Limb (tissue), 2 donors: Measurements from ENCODE around the gene SLC2A13.
"Not testable (repeated sequence)": the region's sequence is repeated elsewhere in the genome, so short reads cannot be mapped to it uniquely, and the experiment has no call there.

Source experiments
- DNase-seq, 2 donors: peaks; one replicate each; pipeline ENCODE4 v3.0.0-alpha.2; 2016; ENCODE audit errors: extremely low spot score in 2 of 2

Gene SLC2A13

DNA sequence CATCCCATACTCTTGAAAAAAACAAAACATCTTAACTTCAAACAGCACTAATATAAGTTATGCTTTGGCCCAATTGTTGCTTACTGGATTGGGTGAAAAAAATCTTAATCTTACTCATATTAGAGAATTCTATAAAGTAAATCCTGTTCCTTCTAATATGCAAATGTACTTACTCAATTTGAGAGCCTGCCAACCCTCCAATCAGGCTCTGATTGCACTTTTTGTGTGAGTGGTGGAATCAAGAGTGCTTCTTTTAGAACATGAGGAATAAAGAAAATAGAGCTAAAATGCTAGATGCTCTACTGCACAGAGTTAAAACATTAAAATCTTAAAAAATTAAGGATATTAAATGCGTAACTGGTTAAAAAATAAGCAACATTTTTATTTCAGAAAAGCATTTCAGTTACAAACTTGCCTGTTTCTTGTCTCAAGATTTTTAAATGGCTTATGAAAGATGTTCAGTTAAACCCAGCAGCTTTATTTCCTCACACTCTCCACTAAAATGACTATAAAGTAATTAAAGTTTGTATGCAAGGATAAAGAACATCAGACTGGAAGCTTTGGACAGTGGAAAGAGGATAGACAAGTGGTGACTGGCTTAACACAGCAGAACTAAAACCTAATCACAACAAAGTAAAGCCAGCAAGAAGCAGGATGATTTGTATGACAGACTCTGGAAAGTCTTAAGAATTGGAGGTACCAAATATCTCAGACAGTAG, 177.5 kb downstream of the SLC2A13 start:
- no peak for DNase-seq

DNA sequence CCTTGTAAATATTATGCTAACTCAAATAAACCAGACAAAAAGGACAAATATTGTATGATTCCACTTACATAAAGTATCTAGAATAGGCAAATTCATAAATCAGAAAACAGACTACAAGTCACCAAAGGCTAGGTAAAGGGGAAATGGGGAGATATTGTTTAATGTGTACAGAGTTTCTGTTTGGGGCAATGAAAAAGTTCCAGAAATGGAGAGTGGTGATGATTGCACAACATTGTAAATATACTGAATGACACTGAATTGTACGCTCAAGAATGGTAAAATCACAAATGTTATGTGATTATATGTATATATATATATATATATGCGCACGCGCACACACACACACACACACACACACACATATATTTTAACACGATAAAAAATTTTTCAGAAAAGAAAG, 182.5 kb downstream of the SLC2A13 start:
- DNase-seq: no peak

DNA sequence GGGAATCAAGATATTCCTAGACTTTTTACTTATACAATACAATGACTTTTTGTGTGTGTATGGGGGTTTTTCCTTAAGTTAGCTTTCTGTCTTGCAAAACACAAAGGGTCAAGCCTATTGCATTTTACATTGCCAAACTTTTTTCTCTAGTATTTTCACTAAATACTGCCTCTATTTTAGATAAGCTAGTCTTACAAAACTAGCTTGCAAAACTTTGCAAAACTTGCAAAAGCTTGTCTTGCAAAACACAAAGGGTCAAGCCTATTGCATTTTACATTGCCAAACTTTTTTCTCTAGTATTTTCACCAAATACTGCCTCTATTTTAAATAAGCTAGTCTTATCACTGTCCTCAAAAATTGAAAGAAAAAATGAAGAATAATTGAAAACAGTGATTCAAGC, 183.3 kb downstream of the SLC2A13 start:
- not testable (repeated sequence) for DNase-seq

DNA sequence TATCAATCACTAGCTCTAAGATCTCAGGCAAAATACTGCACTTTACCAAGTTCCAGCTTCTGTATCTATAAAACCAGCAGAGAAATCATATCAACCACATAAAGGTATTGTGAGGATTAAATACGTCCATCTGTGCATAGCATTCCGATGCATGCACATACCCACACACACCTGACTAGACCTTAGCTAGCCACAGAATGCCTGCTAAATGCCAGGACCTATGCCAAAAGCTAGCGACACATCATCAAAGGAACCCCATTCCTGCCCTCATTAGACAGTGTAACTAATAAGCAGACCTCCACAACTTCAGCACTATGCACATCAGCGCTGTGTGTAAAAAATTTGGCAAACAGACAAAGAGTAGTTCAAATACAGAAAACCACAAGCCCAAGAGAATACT, 185.2 kb downstream of the SLC2A13 start:
- no peak for DNase-seq

DNA sequence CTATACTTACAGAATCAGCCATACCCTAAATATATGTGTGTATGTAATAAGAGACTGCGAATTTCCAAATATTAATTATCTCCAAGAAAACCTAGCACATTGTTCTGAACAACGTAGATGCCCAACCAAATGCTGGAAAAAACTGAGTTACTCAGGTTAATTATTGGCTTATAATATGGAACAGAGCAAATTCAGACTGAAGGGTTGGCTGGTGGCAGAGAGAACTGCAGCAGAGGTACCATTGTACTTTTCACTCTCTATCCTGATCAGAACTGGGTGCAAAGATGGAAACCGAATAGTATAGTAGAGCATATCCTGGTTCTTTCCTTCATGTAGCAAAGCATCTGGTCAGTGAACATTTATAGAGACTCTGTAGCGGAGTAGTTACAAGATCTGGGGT, 185.7 kb downstream of the SLC2A13 start:
- no peak for DNase-seq

DNA sequence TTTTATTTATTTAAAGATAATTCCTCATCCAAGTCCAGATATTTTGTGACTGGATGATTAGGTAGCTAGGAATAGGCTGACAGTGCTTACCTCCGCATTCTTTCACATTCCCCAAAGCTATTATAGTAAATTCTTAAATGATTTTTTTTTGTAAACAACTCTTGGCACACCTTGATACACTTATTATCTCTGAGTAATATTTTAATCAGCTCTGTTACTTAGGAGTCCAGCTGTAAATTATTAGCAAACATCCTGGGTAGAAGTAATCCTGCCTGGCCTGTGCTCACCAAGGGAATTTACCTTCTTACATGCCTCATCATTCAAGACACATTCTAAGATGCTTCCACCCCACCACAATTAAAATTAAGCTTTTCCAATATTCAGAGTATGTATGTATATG, 186.1 kb downstream of the SLC2A13 start:
- DNase-seq: no peak

DNA sequence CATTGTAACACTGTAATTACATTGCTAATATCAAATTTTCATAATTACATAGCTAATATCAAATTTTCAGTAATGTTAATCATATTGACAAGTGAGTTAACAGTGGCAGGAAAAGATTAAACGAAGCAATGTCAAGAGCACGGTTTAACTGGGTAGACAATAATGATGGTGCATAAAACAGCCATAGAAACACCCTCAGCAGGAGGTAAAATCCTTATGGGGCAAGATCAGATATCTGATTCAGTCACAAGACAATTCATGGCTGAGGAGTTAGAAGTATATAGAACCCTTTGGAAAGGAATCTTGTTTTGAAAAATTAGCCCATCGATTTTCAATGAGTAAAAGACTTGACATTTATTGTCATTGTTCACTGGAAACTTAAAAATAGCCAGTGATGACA, 190.6 kb downstream of the SLC2A13 start:
- no peak for DNase-seq

DNA sequence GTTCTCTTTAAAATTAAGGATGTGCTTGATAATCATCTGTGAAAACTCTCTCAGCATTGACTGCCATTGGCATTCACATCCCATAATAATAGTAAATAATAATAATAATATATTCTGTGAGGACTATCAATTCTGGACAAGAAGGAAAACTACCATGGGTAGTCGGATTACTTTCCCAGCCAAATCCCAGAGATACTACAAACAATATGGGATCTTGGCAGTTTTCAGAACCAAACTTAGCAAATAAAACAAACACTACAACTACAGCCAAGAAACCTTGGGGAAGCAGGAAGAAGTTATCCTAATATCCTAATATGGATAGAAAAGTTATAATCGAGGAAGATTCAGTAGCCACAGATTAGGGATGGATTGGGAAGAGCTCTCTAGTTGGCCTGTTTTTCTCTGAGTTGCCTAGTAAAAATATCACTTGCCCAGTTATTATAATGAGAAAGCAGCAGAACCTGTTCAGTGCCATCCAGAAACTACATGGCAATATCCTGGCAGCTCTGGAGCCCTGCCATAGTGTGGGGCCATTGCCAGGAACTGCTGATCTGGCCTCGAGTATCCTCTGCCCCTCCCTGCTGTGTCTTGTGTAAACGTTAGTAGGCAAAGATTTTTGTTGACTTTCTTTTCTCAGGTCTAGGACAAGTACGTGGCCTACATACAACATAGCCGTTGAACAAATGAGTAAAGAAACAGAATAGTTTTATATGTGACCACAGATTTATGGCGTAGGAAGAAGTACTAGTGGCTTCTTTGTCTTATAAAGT, 193.5 kb downstream of the SLC2A13 start:
- no peak for DNase-seq

DNA sequence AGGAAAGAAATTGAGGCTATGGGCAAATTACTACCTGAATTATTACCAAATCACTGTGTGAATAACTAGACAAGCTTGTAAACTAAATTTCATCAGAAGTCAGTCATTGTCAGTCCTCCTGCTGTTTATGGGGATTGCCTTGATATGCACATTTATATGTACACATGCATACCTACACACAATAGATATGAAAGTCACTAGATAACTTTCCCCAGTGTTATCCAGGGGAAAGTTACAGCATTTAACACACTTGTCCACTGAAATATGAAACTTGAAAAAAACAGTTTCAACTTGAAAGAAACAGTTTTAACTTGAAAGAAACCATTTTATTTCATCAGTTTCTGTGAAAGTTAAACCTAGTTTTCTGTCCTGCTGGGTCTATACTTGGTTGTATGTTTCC, 199.6 kb downstream of the SLC2A13 start:
- DNase-seq: no peak

DNA sequence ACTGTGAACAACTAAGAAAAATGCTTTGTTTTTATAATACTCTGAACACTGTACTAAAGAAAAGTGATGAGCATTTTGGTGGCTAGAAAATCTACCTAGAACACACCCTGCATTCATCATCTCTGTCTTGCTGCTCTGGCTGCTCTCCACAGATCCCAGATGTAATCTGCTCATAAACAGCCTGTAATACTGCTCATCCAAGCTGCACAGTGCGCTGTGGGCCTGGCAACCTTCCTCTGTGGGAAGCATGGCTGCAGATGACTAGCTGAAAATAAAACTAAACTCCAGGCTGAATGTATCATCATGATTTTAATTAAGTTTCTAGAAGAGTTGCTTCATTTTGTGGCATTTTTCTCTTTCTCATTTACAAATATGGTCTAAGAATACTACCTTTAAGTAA, 200.7 kb downstream of the SLC2A13 start:
- peak; percentile 34 for DNase-seq

DNA sequence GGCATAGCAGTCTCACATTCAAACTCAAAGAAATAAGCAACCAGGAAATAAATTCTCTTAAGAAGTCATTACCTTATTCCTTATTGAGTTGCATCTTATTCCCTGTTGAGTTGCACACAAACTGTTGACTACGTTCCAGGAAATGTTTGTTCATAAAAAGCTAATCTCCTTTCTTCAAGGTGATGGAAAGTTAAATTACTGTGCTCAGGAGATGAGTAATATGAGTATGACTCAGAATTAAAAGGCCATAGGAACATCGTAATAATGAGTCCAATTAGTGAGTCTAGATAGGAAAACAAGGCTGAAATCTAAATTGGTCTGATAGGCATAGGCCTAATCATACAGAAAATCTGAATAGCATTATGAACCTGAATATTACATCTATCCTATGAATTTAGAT, 203.1 kb downstream of the SLC2A13 start:
- no peak for DNase-seq

DNA sequence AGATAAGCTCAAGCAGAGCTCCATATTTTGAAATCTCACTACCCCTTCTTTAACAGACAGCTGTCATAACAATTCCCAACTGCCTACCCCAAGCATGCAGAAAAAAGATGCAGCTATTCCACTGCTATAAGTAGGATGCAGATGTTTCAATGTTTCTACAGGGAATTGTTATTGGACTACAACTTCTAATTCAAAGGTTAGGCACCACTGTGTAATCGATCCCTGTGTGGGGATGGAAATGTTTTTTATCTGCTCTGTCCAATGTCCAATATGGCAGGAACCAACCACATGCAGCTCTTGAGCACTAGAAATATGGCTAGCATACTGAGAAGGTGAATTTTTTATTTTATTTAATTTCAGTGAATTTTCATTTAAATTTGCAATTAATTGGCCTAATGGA, 208.6 kb downstream of the SLC2A13 start:
- no peak for DNase-seq

DNA sequence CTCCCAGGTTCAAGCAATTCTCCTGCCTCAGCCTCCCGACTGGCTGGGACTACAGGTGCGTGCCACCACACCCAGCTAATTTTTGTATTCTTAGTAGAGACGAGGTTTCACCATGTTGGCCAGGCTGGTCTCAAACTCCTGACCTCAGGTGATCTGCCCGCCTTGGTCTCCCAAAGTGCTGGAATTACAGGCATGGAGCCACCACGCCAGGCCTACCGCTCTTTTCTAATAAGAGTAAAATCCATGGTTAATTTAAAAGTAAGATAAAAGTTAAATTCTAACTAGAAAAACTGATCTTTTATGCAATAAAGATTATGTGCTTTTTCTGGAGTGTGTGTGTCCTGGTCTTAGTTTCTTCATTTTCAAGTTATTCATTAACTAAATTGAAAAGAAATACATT, 212.5 kb downstream of the SLC2A13 start:
- not testable (repeated sequence) for DNase-seq

DNA sequence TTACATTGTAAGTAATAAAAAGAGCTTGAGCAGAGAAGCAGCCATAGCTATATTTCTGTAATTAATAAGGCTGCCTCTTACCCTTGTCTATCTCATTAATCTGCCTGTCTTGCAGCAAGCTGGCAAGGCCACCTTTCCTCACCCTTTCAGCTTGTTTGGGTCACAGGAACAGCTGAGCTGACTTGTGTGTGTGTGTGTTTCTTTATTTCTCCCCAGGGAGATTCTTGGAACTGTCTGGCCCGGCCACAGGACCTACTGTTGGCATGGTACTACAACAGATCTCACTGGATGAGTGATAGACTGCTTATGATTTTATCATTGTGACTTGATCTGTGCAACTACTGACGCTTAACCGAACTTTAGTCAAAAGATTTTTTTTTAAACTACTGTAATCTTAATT, 213.7 kb downstream of the SLC2A13 start:
- no peak for DNase-seq

DNA sequence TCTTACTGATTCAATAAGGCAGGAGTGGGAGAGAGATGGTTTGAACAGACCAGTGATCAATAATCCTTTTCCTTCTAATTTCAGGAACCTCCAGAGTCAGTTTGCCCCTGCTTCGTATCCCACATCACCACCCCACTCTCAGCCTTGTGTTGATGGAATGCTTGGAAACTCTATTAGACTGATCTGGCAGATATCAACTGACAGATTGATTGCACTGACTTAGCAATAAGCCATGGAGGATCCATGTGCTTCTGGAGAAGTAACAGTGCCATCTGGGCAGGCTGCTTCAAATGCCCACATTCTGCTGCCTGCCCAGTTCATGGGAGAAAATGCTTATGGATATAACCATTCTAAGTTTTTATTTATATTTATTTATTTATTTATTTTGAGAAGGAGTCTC, 218.0 kb downstream of the SLC2A13 start:
- DNase-seq: no peak

DNA sequence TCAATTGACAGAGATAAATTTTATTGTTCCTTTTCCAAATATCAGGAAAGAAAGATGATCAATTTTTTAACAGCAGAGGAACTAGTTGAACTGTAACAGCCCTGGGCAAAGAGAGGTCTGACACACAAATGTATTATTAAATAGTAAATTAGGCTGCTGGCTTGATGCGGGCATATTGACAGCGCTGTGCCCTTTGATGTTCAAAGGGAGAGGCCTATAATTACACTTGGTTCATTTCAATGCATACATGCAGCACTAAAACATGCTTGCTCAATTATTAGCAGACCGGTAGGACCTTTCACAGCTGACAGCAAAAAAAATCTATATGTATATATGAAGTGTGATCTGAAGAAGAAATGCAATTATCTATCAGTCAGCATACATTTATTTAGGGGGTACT, 219.8 kb downstream of the SLC2A13 start:
- no peak for DNase-seq

DNA sequence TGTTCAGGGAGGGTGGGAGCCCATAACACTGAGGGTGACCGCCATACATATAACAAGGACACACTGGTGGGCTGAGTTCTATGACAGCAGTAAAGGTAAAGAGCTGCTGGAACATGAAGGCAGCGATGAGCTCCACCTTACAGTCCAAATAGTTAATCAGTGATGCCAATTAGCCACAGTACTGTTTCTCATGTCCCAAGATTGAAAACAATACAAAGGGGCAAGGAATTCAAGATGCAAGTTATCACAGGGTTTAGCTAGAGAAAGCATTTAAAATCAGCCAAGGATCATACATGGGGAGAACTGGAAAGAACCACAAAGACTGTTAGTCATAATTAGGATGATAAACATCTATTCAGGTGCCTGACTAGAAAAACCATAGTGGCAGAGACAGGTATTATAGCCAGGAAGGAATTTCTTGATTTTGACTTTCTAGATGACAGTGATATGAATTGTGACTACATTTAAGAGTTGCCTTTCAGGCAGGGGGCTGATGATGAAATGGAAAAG, 221.2 kb downstream of the SLC2A13 start:
- DNase-seq: no peak

DNA sequence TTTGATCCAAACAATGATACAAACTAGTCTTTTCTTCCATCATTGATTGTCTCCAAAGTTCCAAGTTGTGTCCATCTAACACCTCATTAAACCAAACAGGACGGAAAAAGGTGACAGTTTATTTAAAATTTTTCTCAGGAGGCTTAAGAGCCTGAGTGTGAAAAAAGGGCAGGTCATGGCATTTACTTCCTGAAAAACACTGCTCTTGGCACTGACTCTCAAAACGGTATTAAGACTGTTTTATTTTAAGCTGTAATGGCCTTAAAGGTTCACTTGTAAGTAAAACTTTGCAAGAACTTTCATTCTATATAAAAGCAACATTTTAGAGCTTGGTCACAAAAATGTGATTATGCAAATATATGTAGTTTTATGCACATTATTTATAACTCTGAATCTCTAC, 222.5 kb downstream of the SLC2A13 start:
- no peak for DNase-seq

DNA sequence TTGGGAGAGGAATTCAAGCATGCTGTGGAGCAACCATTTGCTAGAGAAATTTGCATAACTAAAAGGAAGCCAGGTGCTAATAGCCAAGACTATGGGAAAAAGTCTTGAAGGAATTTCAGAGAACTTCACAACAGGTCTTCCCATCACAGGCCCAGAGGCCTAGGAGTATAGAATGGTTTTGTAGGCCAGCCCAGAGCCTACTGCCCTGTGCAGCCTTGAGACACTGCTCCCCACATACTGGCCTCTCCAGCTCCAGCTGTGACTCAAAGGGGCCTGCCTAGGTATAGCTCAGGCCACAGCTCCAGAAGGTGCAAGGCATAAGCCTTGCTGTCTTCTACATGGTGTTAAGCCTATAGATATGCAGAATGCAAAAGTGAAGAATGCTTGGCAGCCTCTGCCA, 227.1 kb downstream of the SLC2A13 start:
- no peak for DNase-seq

DNA sequence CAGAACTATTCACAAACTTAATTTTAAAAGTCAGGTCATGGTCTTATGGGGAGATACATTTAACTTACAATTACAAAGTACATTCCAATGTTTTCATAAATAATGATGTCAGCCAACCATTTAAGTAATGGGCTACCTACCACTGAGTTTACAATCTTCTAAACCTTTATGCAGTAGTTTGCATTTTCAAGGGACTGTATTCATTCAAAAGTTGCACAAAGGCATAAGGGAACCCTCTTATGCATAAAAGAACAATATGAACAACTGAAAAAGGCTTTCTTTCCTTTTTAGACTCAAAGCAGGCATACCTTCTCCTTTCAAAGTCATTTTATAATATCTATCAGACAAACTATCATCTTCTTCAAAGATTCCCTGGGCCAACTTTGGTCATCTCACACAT, 230.2 kb downstream of the SLC2A13 start:
- no peak for DNase-seq

DNA sequence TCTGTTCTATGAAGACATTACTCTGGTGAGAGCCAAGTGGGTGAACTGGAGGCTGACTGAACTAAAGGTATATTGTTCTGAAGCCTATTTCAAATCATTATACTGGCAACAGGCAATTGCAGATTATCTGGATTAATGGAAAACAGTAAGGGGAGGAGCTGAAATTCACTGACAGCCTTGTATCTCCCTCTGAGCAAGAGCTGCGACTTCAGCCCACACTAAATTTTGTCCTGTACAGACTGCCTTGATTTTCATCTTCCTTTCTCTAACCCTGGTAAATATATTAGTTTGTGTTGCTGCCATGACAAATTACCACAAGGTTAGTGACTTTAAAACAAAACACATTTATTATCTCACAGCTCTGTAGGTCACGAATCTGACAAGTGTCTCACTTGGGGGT, 231.1 kb downstream of the SLC2A13 start:
- no peak for DNase-seq

DNA sequence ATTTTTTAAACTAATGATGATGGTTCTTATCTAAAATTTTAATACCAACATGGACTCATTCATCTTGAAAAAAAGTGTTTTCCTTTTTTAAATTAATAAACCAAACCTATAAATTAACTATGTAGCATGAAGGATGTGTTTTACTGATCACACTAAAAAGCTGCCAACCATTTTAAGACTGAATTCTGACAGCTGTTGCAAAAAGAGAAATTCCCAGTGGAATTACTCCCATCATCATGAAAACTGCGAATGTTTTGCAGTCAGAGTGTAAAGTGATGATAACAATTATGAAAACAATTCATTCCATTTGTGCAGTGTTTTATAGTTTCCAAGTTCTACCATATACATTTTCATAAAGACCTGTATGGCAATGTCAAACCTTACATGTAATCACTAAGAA, 232.8 kb downstream of the SLC2A13 start:
- DNase-seq: no peak

DNA sequence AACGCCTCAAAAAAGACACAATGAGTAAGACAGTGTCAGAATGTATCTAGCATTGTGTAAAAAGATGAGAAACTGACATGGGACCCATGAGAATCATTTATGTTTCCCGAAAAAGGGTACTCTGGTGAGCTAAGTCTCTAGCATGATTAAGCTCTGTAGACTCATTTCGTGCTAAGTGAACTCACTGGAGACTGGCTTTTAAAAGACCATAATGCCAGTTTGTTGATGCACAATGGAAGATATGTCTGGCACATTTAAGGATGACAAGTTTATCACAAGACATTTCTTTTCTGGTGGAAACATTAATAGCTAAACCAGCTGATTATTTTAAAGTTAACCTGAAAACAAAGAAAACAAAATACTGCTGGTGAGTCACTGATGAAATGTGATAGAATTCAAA, 233.5 kb downstream of the SLC2A13 start:
- no peak for DNase-seq
